ENCODE data around the gene PHTF2. TPM values are rescaled to one million over a fixed set of nuclear protein-coding genes. Genes with fewer than 3 reads are reported as not detected.
"Not testable (repeated sequence)": the region's sequence is repeated elsewhere in the genome, so short reads cannot be mapped to it uniquely, and the experiment has no call there.

Gene PHTF2
- total RNA-seq, 4 donors from 2014 or later, result 14.5 to 28.6 (median 24.1) TPM

GRCh38 chr7:77989981-77990566, 191.5 kb downstream of the PHTF2 start:
- Histone ChIP-seq H3K4me3 (no peak overlapping the region), H3K27ac (peak overlapping the region; percentile 32 to 53 (median 38)), H3K4me1 (peaks cover 0 to 9% (median 2%) of the 10 kb centered on the region in 4 donors), H3K9me3 (no peaks in the 10 kb centered on the region), H3K36me3 (no peaks in the 10 kb centered on the region), H3K27me3 (no peaks in the 10 kb centered on the region)
- WGBS, 2 donors (ENCODE audit: low coverage in 1 of 2), result 51% methylated on average over 6 of the region's 6 CpGs; no CpG with 5 or more reads in 1 of the 2 donors
- TF ChIP-seq EP300 (IDR thresholded peaks at IDR 0.05; ENCODE audit: low read depth), result no peak
- TF ChIP-seq, protein P1, sequence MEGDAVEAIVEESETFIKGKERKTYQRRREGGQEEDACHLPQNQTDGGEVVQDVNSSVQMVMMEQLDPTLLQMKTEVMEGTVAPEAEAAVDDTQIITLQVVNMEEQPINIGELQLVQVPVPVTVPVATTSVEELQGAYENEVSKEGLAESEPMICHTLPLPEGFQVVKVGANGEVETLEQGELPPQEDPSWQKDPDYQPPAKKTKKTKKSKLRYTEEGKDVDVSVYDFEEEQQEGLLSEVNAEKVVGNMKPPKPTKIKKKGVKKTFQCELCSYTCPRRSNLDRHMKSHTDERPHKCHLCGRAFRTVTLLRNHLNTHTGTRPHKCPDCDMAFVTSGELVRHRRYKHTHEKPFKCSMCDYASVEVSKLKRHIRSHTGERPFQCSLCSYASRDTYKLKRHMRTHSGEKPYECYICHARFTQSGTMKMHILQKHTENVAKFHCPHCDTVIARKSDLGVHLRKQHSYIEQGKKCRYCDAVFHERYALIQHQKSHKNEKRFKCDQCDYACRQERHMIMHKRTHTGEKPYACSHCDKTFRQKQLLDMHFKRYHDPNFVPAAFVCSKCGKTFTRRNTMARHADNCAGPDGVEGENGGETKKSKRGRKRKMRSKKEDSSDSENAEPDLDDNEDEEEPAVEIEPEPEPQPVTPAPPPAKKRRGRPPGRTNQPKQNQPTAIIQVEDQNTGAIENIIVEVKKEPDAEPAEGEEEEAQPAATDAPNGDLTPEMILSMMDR (IDR thresholded peaks at IDR 0.05), result peak in 2 of 5 experiments; percentile 22 to 25
- no peak for TF ChIP-seq POLR2A (IDR thresholded peaks at IDR 0.05)
- no peak for TF ChIP-seq POLR2AphosphoS5 (IDR thresholded peaks at IDR 0.05)
- in situ Hi-C loops (cut with MboI; ENCODE audit: low pct_ligation_motif_present in 1 of 4, low pct_unique_long_range_greater_than_20kb in 1 of 4, low sequenced_read_pairs in 3 of 4), result no loop called here
- intact Hi-C loops (cut with DNase I; ENCODE audit: low total_unique reads), result no loop called here
- DNase-seq, result peak; percentile 80

DNA sequence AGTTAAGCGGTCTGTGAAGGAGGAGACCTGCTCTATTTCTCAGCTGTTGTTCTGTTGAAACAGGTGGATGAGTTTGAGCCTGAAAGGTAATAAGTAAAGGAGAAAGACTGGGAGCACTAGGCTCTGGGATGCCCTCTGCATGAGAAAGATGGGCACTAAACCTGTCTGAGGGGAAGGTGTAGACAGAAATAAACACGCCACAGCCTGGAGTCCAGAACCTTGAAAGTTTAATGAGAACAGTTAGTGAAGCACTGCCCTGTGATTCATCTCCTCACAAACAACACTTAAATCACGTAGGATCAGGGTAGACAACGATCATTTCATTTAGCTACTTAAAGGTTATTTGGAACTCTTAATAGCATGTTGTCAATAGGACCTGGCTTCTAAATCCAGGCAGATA, 193.1 kb downstream of the PHTF2 start:
- H3K4me3 ChIP-seq, result no peak overlapping the region
- in situ Hi-C loops (cut with MboI; ENCODE audit: low pct_ligation_motif_present in 1 of 4, low pct_unique_long_range_greater_than_20kb in 1 of 4, low sequenced_read_pairs in 3 of 4), result no loop called here

DNA sequence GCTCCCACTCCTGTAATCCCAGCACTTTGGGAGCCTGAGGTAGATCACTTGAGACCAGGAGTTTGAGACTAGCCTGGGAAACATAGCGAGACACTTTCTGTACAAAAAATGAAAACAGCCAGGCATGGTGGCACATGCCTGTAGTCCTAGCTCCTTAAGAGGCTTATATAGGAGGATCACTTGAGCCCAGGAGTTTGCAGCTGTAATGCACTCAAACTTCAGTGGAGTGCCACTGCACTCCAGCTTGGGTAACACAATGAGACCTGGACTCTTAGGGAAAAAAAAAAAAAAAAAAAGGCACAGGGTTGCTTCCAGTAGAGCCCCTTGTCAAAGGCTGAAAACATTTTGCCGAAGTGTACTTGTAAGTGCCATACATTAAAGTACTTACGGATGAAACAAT, 195.3 kb downstream of the PHTF2 start:
- intact Hi-C loops (cut with DNase I; ENCODE audit: low total_unique reads) (no loop called here), in situ Hi-C loops (cut with MboI; ENCODE audit: low pct_ligation_motif_present in 1 of 4, low pct_unique_long_range_greater_than_20kb in 1 of 4, low sequenced_read_pairs in 3 of 4) (no loop called here)
- 93 to 95% methylated on average over 2 to 3 of the region's 3 CpGs for WGBS, 2 donors (ENCODE audit: low coverage in 1 of 2)
- Histone ChIP-seq H3K27me3 (no peaks in the 10 kb centered on the region), H3K36me3 (no peaks in the 10 kb centered on the region), H3K27ac (no peak overlapping the region), H3K4me1 (peaks cover 0 to 9% (median 2%) of the 10 kb centered on the region in 4 donors), H3K4me3 (no peak overlapping the region), H3K9me3 (no peaks in the 10 kb centered on the region)
- TF ChIP-seq, protein P1 (IDR thresholded peaks at IDR 0.05), result no peak
- TF ChIP-seq POLR2A (IDR thresholded peaks at IDR 0.05) (no peak), POLR2AphosphoS5 (IDR thresholded peaks at IDR 0.05) (no peak), EP300 (IDR thresholded peaks at IDR 0.05; ENCODE audit: low read depth) (no peak)
- DNase-seq, result no peak

More for the DNA sequence above, 193.1 kb downstream of the PHTF2 start:
- Histone ChIP-seq H3K36me3 (no peaks in the 10 kb centered on the region), H3K27me3 (no peaks in the 10 kb centered on the region), H3K4me1 (peaks cover 0 to 9% (median 2%) of the 10 kb centered on the region in 4 donors), H3K27ac (no peak overlapping the region), H3K9me3 (no peaks in the 10 kb centered on the region)
- no peak for DNase-seq
- intact Hi-C loops (cut with DNase I; ENCODE audit: low total_unique reads), result no loop called here
- 76 to 85% methylated on average over 4 of the region's 4 CpGs for WGBS, 2 donors (ENCODE audit: low coverage in 1 of 2)
- TF ChIP-seq EP300 (IDR thresholded peaks at IDR 0.05; ENCODE audit: low read depth), result no peak
- TF ChIP-seq POLR2AphosphoS5 (IDR thresholded peaks at IDR 0.05), result no peak
- TF ChIP-seq, protein P1 (IDR thresholded peaks at IDR 0.05), result no peak
- no peak for TF ChIP-seq POLR2A (IDR thresholded peaks at IDR 0.05)

DNA sequence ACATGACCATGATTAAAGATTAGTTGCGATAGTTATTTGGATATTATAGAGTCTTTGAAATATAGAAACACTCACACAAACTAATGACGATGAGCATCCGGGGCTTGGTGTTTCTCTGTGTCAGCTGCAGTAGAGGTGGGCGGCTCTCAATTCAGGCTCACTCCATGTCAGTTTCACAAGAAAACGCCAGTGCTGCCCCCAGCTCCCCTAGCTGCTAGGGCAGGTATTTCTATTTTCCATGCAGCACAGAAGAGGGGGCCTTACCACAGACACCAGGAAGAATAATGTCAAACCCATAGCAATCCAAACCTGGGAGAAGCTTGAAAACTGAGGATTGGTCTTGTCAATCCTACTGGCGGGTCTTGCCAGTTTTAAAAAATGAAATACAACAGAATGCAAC, 197.1 kb downstream of the PHTF2 start:
- DNase-seq, result no peak

GRCh38 chr7:77999168-77999567, 200.6 kb downstream of the PHTF2 start:
- H3K9me3 ChIP-seq; H3K4me3 ChIP-seq; DNase-seq; H3K4me1 ChIP-seq; H3K27ac ChIP-seq; H3K27me3 ChIP-seq; in situ Hi-C loops (cut with MboI; ENCODE audit: low pct_ligation_motif_present in 1 of 4, low pct_unique_long_range_greater_than_20kb in 1 of 4, low sequenced_read_pairs in 3 of 4); H3K36me3 ChIP-seq: not testable (repeated sequence)
- intact Hi-C loops (cut with DNase I; ENCODE audit: low total_unique reads), result loop anchor here (5.0 kb wide), 1 partner anchor 548 kb away; no protein-coding TSS in a partner anchor
- WGBS, 2 donors (ENCODE audit: low coverage in 1 of 2), result 67 to 71% methylated on average over 3 of the region's 3 CpGs

More for the DNA sequence above, 197.1 kb downstream of the PHTF2 start:
- intact Hi-C loops (cut with DNase I; ENCODE audit: low total_unique reads) (loop anchor here (5.0 kb wide), 1 partner anchor 552 kb away; no protein-coding TSS in a partner anchor), in situ Hi-C loops (cut with MboI; ENCODE audit: low pct_ligation_motif_present in 1 of 4, low pct_unique_long_range_greater_than_20kb in 1 of 4, low sequenced_read_pairs in 3 of 4) (no loop called here)
- 75 to 96% methylated on average over 4 to 6 of the region's 6 CpGs for WGBS, 2 donors (ENCODE audit: low coverage in 1 of 2)
- Histone ChIP-seq H3K27me3 (no peaks in the 10 kb centered on the region), H3K36me3 (no peaks in the 10 kb centered on the region), H3K4me3 (no peak overlapping the region), H3K27ac (no peak overlapping the region), H3K9me3 (no peaks in the 10 kb centered on the region), H3K4me1 (no peaks in the 10 kb centered on the region)
- no peak for TF ChIP-seq POLR2A (IDR thresholded peaks at IDR 0.05)
- TF ChIP-seq, protein P1 (IDR thresholded peaks at IDR 0.05), result no peak
- no peak for TF ChIP-seq POLR2AphosphoS5 (IDR thresholded peaks at IDR 0.05)
- no peak for TF ChIP-seq EP300 (IDR thresholded peaks at IDR 0.05; ENCODE audit: low read depth)

All from transverse colon (tissue), 4 donors.